GM23248 (cell line): ENCODE measurements around the gene LTBR. TPM values are rescaled to one million over a fixed set of nuclear protein-coding genes. Genes with fewer than 3 reads are reported as not detected.
"Not testable (repeated sequence)": the region's sequence is repeated elsewhere in the genome, so short reads cannot be mapped to it uniquely, and the experiment has no call there.

ENCODE experiments used
- DNase-seq: peaks from one replicate; pipeline ENCODE4 v3.0.0-alpha.2; 2015
- H2AFZ ChIP-seq: fragments of 200-600 bp; sonication (generic); 2 replicates; pipeline ENCODE4 v1.6.1; 2016; ENCODE audit warnings: antibody characterized with exemption
- H3F3A ChIP-seq: fragments of 200-600 bp; sonication (generic); 2 replicates; pipeline ENCODE4 v1.6.1; 2016; ENCODE audit warnings: mild to moderate bottlenecking, antibody characterized with exemption, mixed run types; ENCODE audit not compliant: insufficient read depth
- H3K27ac ChIP-seq: fragments of 200-600 bp; sonication (generic); 2 replicates; pipeline ENCODE4 v1.5.1; 2016; ENCODE audit warnings: mild to moderate bottlenecking
- H3K27me3 ChIP-seq: fragments of 200-600 bp; sonication (generic); replicated peaks from 2 replicates; pipeline ENCODE4 v1.6.1; 2016; ENCODE audit warnings: mild to moderate bottlenecking; ENCODE audit not compliant: insufficient read depth
- H3K36me3 ChIP-seq: fragments of 200-600 bp; sonication (generic); 2 replicates; pipeline ENCODE4 v1.6.1; 2016; ENCODE audit warnings: low read depth, mild to moderate bottlenecking
- H3K4me1 ChIP-seq: fragments of 200-600 bp; sonication (generic); 2 replicates; pipeline ENCODE4 v1.6.1; 2016; ENCODE audit warnings: mild to moderate bottlenecking; ENCODE audit not compliant: insufficient read depth
- H3K4me2 ChIP-seq: fragments of 200-600 bp; sonication (generic); one replicate; pipeline ENCODE4 v1.6.1; 2016; ENCODE audit warnings: mild to moderate bottlenecking; ENCODE audit not compliant: unreplicated experiment
- H3K4me3 ChIP-seq: fragments of 200-600 bp; sonication (generic); 2 replicates; pipeline ENCODE4 v1.5.1; 2016; ENCODE audit warnings: mild to moderate bottlenecking
- H3K79me2 ChIP-seq: fragments of 200-600 bp; sonication (generic); 2 replicates; pipeline ENCODE4 v1.6.1; 2016; ENCODE audit warnings: mild to moderate bottlenecking; ENCODE audit not compliant: insufficient read depth
- H3K9ac ChIP-seq: fragments of 200-600 bp; sonication (generic); 2 replicates; pipeline ENCODE4 v1.6.1; 2016; ENCODE audit warnings: mild to moderate bottlenecking
- H3K9me2 ChIP-seq: fragments of 200-600 bp; sonication (generic); 2 replicates; pipeline ENCODE4 v1.6.1; 2016; ENCODE audit warnings: mixed run types, mild to moderate bottlenecking, moderate library complexity; ENCODE audit not compliant: insufficient read depth
- H3K9me3 ChIP-seq: fragments of 200-600 bp; sonication (generic); one replicate; pipeline ENCODE4 v1.6.1; 2017; ENCODE audit warnings: low read depth
- H4K20me1 ChIP-seq: fragments of 200-600 bp; sonication (generic); 2 replicates; pipeline ENCODE4 v1.6.0; 2016; ENCODE audit not compliant: insufficient read depth
- EZH2 ChIP-seq: fragments of 200-600 bp; sonication (generic); IDR thresholded peaks from 2 replicates; pipeline ENCODE4 v1.6.1; 2018; ENCODE audit warnings: antibody characterized with exemption, mild to moderate bottlenecking; ENCODE audit not compliant: insufficient read depth, poor library complexity, severe bottlenecking
- EZH2phosphoT487 ChIP-seq: fragments of 200-600 bp; sonication (generic); IDR thresholded peaks from 2 replicates; pipeline ENCODE4 v1.6.1; 2018; ENCODE audit warnings: antibody characterized with exemption, moderate library complexity, mild to moderate bottlenecking, low read depth; ENCODE audit not compliant: insufficient read depth
- WGBS, 2 experiments: methylation state at CpG; one replicate each; pipeline ENCODE4 v1.1.6; 2015 to 2017; ENCODE audit warnings: low lambda C conversion rate in 2 of 2, low coverage in 1 of 2; ENCODE audit errors: missing lambda C conversion rate in 2 of 2; 5-methylcytosine and 5-hydroxymethylcytosine counted together
- in situ Hi-C: fragments of 300-500 bp; cut with MboI; formaldehyde crosslinking; loops from 2 replicates; pipeline ENCODE4 v1.15.0; 2020
- polyA plus RNA-seq: library from polyadenylated mRNA; unstranded; fragments of >200 nt; fragmentation: Nextera tagmentation; extraction: Ambion mirVana; gene quantifications from 2 replicates; pipeline ENCODE4 v1.2.1, GENCODE V29; 2016
- total RNA-seq: library from RNA; depleted of rRNA; stranded (reverse); fragments of >200 nt; shearing (Covaris generic); gene quantifications from 2 replicates; pipeline ENCODE4 v1.2.3, GENCODE V29; 2014

LTBR gene
- total and polyA plus RNA-seq, 2 experiments from 2014 or later: 113 to 147 TPM

DNA sequence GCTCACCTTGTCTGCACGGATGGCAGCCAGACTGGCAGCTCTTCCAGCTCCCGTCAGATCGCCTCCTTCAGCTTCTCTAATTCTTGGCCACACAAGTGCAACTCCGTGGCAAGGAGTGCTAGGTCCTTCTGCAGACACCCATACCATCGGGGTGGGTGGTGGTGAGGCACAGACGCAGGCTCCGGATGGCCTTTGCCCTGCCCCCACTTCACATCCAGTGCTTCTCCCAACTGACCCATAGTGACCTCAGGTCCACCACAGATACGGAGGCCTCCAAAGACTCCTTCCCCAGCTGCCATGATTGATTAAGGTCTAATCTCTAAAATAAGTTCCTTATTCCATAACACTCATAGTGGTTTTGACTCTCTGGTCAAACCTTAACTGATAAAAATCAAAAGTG lies 40.9 kb downstream of the LTBR start:
- Histone ChIP-seq H3K4me2 (no peak overlapping the region), H3K36me3 (no peaks in the 10 kb centered on the region), H3K27ac (no peak overlapping the region), H3F3A (peaks cover 10% of the 10 kb centered on the region), H2AFZ (no peak overlapping the region), H3K9ac (no peak overlapping the region), H3K4me3 (no peak overlapping the region), H3K79me2 (no peaks in the 10 kb centered on the region), H3K9me3 (no peaks in the 10 kb centered on the region), H3K4me1 (peaks cover 4% of the 10 kb centered on the region), H3K27me3 (no peaks in the 10 kb centered on the region), H4K20me1 (no peaks in the 10 kb centered on the region), H3K9me2 (no peaks in the 10 kb centered on the region)
- 83% methylated on average over 8 of the region's 8 CpGs for WGBS, 2 experiments
- in situ Hi-C loops: no loop called here
- DNase-seq: no peak
- TF ChIP-seq EZH2phosphoT487: no peak
- no peak for TF ChIP-seq EZH2

DNA sequence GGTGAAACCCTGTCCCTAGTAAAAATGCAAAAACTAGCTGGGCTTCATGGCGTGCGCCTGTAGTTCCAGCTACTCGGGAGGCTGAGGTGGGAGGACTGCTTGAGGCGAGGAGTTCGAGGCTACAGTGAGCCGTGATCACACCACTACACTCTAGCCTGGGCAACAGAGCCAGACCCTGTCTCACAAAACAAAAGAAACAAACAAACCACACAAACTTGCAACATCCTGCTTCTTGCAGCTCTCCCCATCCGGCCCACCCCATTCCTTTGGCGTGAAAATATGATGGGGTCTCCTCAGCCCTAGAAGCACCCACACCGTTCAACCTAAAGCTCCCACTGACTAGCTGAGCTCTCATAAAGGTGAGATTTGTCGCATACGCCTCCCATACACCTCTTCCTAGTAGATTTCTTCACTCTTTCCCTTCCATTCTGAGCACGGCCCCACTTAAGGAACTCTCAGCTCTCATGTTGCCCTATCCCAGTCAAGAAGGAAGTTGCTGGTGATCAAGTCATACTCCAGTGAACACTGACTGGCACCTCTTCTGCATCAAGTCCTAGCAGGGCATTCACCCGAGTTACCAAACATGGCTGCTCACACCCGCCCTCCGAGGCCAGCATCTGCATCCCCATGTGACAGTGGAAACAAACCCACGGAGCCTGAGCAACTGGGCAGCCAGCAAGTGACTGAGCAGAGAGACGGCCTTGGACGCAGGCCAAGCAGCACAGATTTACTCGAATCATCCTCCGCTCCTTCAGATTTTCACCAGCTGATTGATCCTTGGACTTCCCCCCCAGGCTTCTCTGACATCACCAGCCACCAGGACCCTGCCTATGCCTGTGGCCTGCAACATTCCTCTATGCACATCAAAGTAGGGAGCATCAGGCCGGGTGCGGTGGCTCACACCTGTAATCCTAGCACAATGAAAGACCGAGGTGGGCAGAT lies 41.9 kb downstream of the LTBR start:
- Histone ChIP-seq H3F3A (peaks cover 13% of the 10 kb centered on the region), H3K4me1 (peaks cover 10% of the 10 kb centered on the region), H3K9ac (no peak overlapping the region), H3K27me3 (no peaks in the 10 kb centered on the region), H3K9me2 (no peaks in the 10 kb centered on the region), H4K20me1 (no peaks in the 10 kb centered on the region), H2AFZ (no peak overlapping the region), H3K27ac (no peak overlapping the region), H3K4me2 (no peak overlapping the region), H3K36me3 (no peaks in the 10 kb centered on the region), H3K4me3 (no peak overlapping the region), H3K9me3 (no peaks in the 10 kb centered on the region), H3K79me2 (no peaks in the 10 kb centered on the region)
- WGBS, 2 experiments: 78 to 81% methylated on average over 23 of the region's 23 CpGs
- DNase-seq: no peak
- in situ Hi-C loops: no loop called here
- TF ChIP-seq EZH2 (no peak), EZH2phosphoT487 (no peak)

DNA sequence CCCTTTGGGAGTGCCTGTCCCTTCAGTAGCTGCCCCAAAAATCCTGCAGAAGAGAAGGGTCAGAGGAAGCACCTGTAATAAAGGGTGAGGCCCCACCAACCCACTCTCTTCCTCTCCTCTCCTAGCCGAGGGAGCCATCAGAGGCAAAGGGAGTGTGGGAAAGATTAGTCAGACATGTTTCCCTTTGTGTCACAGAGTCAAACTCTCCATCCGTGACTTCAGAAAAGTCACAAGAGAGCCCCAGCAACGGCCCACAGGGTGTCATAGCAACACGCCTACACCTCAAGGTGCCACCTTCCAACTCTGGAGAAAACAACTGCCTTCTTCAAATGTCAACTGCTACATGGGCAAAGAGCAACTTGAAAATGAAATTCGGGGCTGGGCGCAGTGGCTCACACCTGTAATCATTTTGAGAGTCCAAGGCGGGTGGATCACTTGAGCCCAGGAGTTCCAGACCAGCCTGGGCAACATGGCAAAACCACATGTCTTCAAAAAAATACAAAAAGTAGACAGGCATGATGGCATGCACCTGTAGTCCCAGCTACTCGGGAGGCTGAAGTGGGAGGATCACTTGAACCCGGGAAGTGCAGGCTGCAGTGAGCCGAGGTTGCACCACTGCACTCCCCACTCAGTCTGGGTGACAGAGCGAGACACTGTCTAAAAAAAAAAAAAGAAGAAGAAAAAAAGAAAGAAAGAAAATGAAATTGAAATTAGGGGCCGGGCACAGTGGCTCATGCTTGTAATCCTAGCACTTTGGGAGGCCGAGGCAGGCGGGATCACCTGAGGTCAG lies 43.1 kb downstream of the LTBR start:
- in situ Hi-C loops: no loop called here
- 82% methylated on average over 14 of the region's 14 CpGs for WGBS, 2 experiments

DNA sequence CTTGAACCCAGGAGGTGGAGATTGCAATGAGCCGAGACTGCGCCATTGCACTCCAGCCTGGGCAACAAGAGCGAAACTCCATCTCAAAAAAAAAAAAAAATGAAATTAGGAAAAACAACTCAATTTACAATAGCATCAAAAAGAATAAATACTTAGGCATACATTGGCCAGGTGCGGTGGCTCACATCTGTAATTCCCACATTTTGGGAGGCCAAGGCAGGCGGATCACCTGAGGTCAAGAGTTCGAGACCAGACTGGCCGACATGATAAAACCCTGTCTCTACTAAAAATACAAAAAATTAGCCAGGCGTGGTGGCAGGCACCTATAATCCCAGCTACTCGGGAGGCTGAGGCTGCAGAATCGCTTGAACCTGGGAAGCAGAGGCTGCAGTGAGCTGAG lies 43.8 kb downstream of the LTBR start:
- H3K9me3 ChIP-seq, H3K27me3 ChIP-seq, H4K20me1 ChIP-seq, H2AFZ ChIP-seq, H3K9ac ChIP-seq, H3K9me2 ChIP-seq, H3K36me3 ChIP-seq, in situ Hi-C loops, H3K4me3 ChIP-seq, H3K4me2 ChIP-seq, H3K27ac ChIP-seq, H3K79me2 ChIP-seq, DNase-seq: not testable (repeated sequence)
- Histone ChIP-seq H3F3A (peaks cover 27% of the 10 kb centered on the region), H3K4me1 (peaks cover 21% of the 10 kb centered on the region)
- 95 to 96% methylated on average over 10 of the region's 10 CpGs for whole genome bisulfite sequencing, 2 experiments

More for the DNA sequence above, 43.1 kb downstream of the LTBR start:
- H3K27me3 ChIP-seq: no peaks in the 10 kb centered on the region
- H3K4me1 ChIP-seq: peaks cover 21% of the 10 kb centered on the region
- no peak overlapping the region for H3K4me2 ChIP-seq
- no peaks in the 10 kb centered on the region for H3K79me2 ChIP-seq
- H3K36me3 ChIP-seq: no peaks in the 10 kb centered on the region
- H3F3A ChIP-seq: peaks cover 24% of the 10 kb centered on the region
- no peak overlapping the region for H2AFZ ChIP-seq
- TF ChIP-seq EZH2phosphoT487 (no peak), EZH2 (no peak)
- H3K9me2 ChIP-seq: no peaks in the 10 kb centered on the region
- no peak overlapping the region for H3K27ac ChIP-seq
- H3K4me3 ChIP-seq: no peak overlapping the region
- no peak for DNase-seq
- H3K9me3 ChIP-seq: no peaks in the 10 kb centered on the region
- no peaks in the 10 kb centered on the region for H4K20me1 ChIP-seq
- H3K9ac ChIP-seq: no peak overlapping the region
